Skin epidermis (tissue), 12 donors: ENCODE data around the gene AGT.
"Not testable (repeated sequence)": the region's sequence is repeated elsewhere in the genome, so short reads cannot be mapped to it uniquely, and the experiment has no call there.

Source experiments
- H3K27ac ChIP-seq, 21 experiments: fragments of 200-600 bp; sonication (generic) in 11 of 21; one replicate each; pipeline ENCODE4 v1.5.0; 2020; ENCODE audit warnings: mild to moderate bottlenecking in 3 of 21, inconsistent platforms in 2 of 21, moderate library complexity in 2 of 21
- H3K4me3 ChIP-seq, 7 experiments: fragments of 200-600 bp; sonication (generic) in 2 of 7; one replicate each; pipeline ENCODE4 v1.5.0; 2020; ENCODE audit warnings: inconsistent platforms in 2 of 7, mild to moderate bottlenecking in 2 of 7, moderate library complexity in 1 of 7

AGT gene

DNA sequence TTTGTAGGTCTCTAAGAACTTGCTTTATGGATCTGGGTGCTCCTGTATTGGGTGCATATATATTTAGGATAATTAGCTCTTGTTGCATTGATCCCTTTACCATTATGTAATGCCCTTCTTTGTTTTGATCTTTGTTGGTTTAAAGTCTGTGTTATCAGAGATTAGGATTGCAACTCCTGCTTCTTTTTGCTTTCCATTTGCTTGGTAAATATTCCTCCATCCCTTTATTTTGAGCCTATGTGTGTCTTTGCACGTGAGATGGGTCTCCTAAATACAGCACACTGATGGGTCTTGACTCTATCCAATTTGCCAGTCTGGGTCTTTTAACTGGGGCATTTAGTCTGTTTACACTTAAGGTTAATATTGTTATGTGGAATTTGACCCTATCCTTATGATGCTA, 57.2 kb downstream of the AGT start:
- not testable (repeated sequence) for H3K27ac ChIP-seq, H3K4me3 ChIP-seq
